Astrocyte (in vitro differentiated cells and primary cell): ENCODE results near the gene ZNF518B.

Experiments
- CTCF ChIP-seq: IDR thresholded peaks from 2 replicates; pipeline ENCODE4 v1.5.1; 2011; ENCODE audit warnings: low read depth, mild to moderate bottlenecking, inconsistent platforms, low read length, moderate library complexity; ENCODE audit not compliant: insufficient read depth
- EZH2 ChIP-seq: IDR thresholded peaks from 2 replicates; pipeline ENCODE4 v1.6.1; 2012; ENCODE audit warnings: mild to moderate bottlenecking, low read length, inconsistent platforms; ENCODE audit not compliant: insufficient read depth

GRCh38 chr4:10496200-10496599 lies 39.0 kb upstream of the ZNF518B start:
- TF ChIP-seq CTCF (no peak), EZH2 (no peak)
